GM23338 (cell line): ENCODE results near the gene CHI3L1. TPM values are rescaled to one million over a fixed set of nuclear protein-coding genes. Genes with fewer than 3 reads are reported as not detected.

Source experiments
- ATAC-seq: fragments of 200-7000 bp; cut with Tn5 transposase; 3 replicates; pipeline ENCODE4 v1.9.1; 2020
- DNase-seq: peaks from one replicate; pipeline ENCODE4 v3.0.0-alpha.2; 2015; ENCODE audit warnings: low spot score
- H2AFZ ChIP-seq: fragments of 200-600 bp; sonication (generic); 2 replicates; pipeline ENCODE4 v1.8.0; 2016; ENCODE audit warnings: antibody characterized with exemption, mild to moderate bottlenecking, moderate library complexity
- H3F3A ChIP-seq: fragments of 200-600 bp; sonication (generic); replicated peaks from 2 replicates; pipeline ENCODE4 v1.8.0; 2017; ENCODE audit warnings: antibody characterized with exemption, mixed run types, low read depth
- H3K27ac ChIP-seq: fragments of 200-600 bp; sonication (generic); 2 replicates; pipeline ENCODE4 v1.6.1; 2016; ENCODE audit warnings: low read depth
- H3K27me3 ChIP-seq: fragments of 200-600 bp; sonication (generic); 2 replicates; pipeline ENCODE4 v1.8.0; 2016; ENCODE audit warnings: mild to moderate bottlenecking, mixed run types, moderate library complexity; ENCODE audit not compliant: insufficient read depth
- H3K36me3 ChIP-seq: fragments of 200-600 bp; sonication (generic); 2 replicates; pipeline ENCODE4 v1.8.0; 2016; ENCODE audit warnings: mild to moderate bottlenecking; ENCODE audit not compliant: insufficient read depth
- H3K4me1 ChIP-seq: fragments of 200-600 bp; sonication (generic); 2 replicates; pipeline ENCODE4 v1.8.0; 2016; ENCODE audit warnings: mild to moderate bottlenecking, moderate library complexity; ENCODE audit not compliant: insufficient read depth
- H3K4me2 ChIP-seq: fragments of 200-600 bp; sonication (generic); 2 replicates; pipeline ENCODE4 v1.7.1; 2017; ENCODE audit warnings: mixed run types
- H3K4me3 ChIP-seq: fragments of 200-600 bp; sonication (generic); 2 replicates; pipeline ENCODE4 v1.6.1; 2016; ENCODE audit warnings: mixed run types
- H3K79me2 ChIP-seq: fragments of 200-600 bp; sonication (generic); replicated peaks from 2 replicates; pipeline ENCODE4 v1.8.0; 2017; ENCODE audit warnings: mild to moderate bottlenecking; ENCODE audit not compliant: insufficient read depth
- H3K9me2 ChIP-seq: fragments of 200-600 bp; sonication (generic); 2 replicates; pipeline ENCODE4 v1.8.0; 2017; ENCODE audit not compliant: insufficient read depth
- H4K20me1 ChIP-seq: fragments of 200-600 bp; sonication (generic); replicated peaks from 2 replicates; pipeline ENCODE4 v1.8.0; 2017; ENCODE audit warnings: mild to moderate bottlenecking; ENCODE audit not compliant: insufficient read depth
- H3K27ac Mint-ChIP-seq: 2 replicates; pipeline ENCODE4 v1.8.0; 2020; ENCODE audit warnings: inconsistent platforms, mild to moderate bottlenecking, moderate library complexity, mixed read lengths
- H3K27me3 Mint-ChIP-seq: 3 replicates; pipeline ENCODE4 v1.8.0; 2022; ENCODE audit warnings: low read depth, mild to moderate bottlenecking, moderate library complexity, mixed read lengths, inconsistent platforms; ENCODE audit not compliant: insufficient read depth, poor library complexity
- H3K36me3 Mint-ChIP-seq: 3 replicates; pipeline ENCODE4 v1.8.0; 2021; ENCODE audit warnings: low read depth, mild to moderate bottlenecking, inconsistent platforms, moderate library complexity, mixed read lengths
- H3K4me1 Mint-ChIP-seq: 3 replicates; pipeline ENCODE4 v1.8.0; 2020; ENCODE audit warnings: mild to moderate bottlenecking, inconsistent platforms, mixed read lengths
- H3K4me3 Mint-ChIP-seq: 3 replicates; pipeline ENCODE4 v1.8.0; 2021; ENCODE audit warnings: moderate library complexity, mild to moderate bottlenecking, inconsistent platforms, mixed read lengths
- H3K9me3 Mint-ChIP-seq: 3 replicates; pipeline ENCODE4 v1.8.0; 2020; ENCODE audit warnings: moderate library complexity, mild to moderate bottlenecking, inconsistent platforms, mixed read lengths
- ETS1 ChIP-seq: IDR thresholded peaks from 2 replicates; pipeline ENCODE4 v1.6.1; 2016; ENCODE audit warnings: antibody characterized with exemption
- EZH2 ChIP-seq: fragments of 200-600 bp; sonication (generic); IDR thresholded peaks from one replicate; pipeline ENCODE4 v1.8.0; 2017; ENCODE audit warnings: antibody characterized with exemption, mild to moderate bottlenecking, low read depth; ENCODE audit not compliant: unreplicated experiment
- NANOG ChIP-seq: IDR thresholded peaks from 2 replicates; pipeline ENCODE4 v1.6.1; 2016; ENCODE audit warnings: antibody characterized with exemption, borderline replicate concordance
- POLR2AphosphoS5 ChIP-seq: IDR thresholded peaks from 2 replicates; pipeline ENCODE4 v1.6.1; 2016; ENCODE audit warnings: antibody characterized with exemption, low read depth
- STAT1 ChIP-seq: IDR thresholded peaks from one replicate; pipeline ENCODE4 v1.6.1; 2016; ENCODE audit warnings: antibody characterized with exemption; ENCODE audit not compliant: unreplicated experiment
- ZNF331 ChIP-seq: fragments of 250-450 bp; sonication (Bioruptor Pico); IDR thresholded peaks from 2 replicates; pipeline ENCODE4 v1.5.0; 2020; ENCODE audit warnings: low read depth, mild to moderate bottlenecking, moderate library complexity
- ZNF462 ChIP-seq: fragments of 250-450 bp; sonication (Bioruptor Pico); IDR thresholded peaks from 2 replicates; pipeline ENCODE4 v1.5.0; 2020; ENCODE audit warnings: mild to moderate bottlenecking, moderate library complexity
- polyA plus RNA-seq: library from polyadenylated mRNA; unstranded; fragments of >200 nt; fragmentation: Nextera tagmentation; extraction: Ambion mirVana; gene quantifications from 2 replicates; pipeline ENCODE4 v1.2.1, GENCODE V29; 2016
- total RNA-seq: library from RNA; depleted of rRNA; stranded (reverse); fragments of >200 nt; shearing (Covaris generic); gene quantifications from 2 replicates; pipeline ENCODE4 v1.2.3, GENCODE V29; 2014

Gene CHI3L1
- total and polyA plus RNA-seq, 2 experiments from 2014 or later, result 0.76 TPM; not detected in 1

DNA sequence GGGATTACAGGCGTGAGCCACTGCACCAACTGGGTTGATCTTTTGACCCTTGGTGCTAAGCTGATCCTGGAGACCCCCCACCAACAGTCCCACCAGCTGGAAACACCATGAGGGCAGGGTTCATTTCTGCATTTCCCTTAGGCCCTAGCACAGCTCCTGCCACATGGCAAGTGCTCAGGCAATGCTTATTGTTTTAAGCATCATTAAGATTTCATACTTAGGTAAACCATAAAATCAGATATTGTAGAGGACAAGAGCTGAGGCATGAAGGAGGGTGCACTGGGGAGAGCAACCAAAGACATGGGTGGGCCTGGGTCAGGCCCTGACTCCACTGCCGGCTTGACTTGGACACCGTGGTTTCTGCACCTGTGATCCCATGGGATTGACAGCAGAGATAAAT lies 25.3 kb upstream of the CHI3L1 start (continued):
- no peak for TF ChIP-seq ZNF462 (CRISPR knock-in tag)

DNA sequence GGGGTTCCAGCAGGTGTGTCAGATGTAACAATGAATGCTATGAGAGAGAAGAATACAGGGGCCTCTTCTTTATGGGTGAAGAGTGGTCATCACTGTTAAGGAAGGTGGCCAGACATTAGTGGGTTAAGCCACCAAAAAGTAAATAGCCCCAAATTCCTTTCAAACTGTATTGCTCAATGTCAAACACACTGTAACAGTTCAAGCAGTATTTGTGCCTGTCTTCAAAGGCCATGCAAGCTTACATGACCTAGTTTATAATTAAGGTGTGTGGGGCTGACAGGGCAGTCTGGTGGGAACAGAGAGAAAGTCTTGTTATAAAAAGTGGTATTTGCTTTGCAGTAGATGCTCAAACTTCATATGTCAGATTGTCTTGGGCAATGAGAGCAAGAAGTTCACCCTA lies 24.5 kb upstream of the CHI3L1 start:
- Histone ChIP-seq H3K27me3 (no peaks in the 10 kb centered on the region), H2AFZ (no peak overlapping the region), H3K27ac (no peak overlapping the region), H3K36me3 (no peaks in the 10 kb centered on the region), H3K4me2 (no peak overlapping the region), H4K20me1 (no peaks in the 10 kb centered on the region), H3K9me2 (no peaks in the 10 kb centered on the region), H3K79me2 (no peaks in the 10 kb centered on the region), H3K4me1 (no peaks in the 10 kb centered on the region; the same call in 1 of the 2 replicates), H3F3A (no peaks in the 10 kb centered on the region), H3K4me3 (no peak overlapping the region)
- Mint-ChIP-seq H3K27ac (no peak overlapping the region), H3K4me1 (peaks cover 10% of the 10 kb centered on the region), H3K27me3 (peaks cover 7% of the 10 kb centered on the region), H3K9me3 (no peaks in the 10 kb centered on the region; the same call in 2 of the 3 replicates), H3K36me3 (no peaks in the 10 kb centered on the region), H3K4me3 (no peak overlapping the region)
- no peak for ATAC-seq
- no peak for DNase-seq
- TF ChIP-seq POLR2AphosphoS5 (no peak), ZNF462 (CRISPR knock-in tag) (no peak), EZH2 (no peak), NANOG (no peak), ETS1 (no peak), STAT1 (no peak), ZNF331 (CRISPR knock-in tag) (no peak)
